Hepatocyte (in vitro differentiated cells): Measurements from ENCODE around the gene GLRX3. TPM values are rescaled to one million over a fixed set of nuclear protein-coding genes. Genes with fewer than 3 reads are reported as not detected.
A peak's percentile ranks its signal among the peaks of the same experiment; 100 is the strongest.

Source experiments
- DNase-seq: peaks from one replicate; pipeline ENCODE4 v3.0.0-alpha.2; 2016; ENCODE audit warnings: low spot score
- H2AFZ ChIP-seq: fragments of 200-600 bp; sonication (generic); 2 replicates; pipeline ENCODE4 v1.6.0; 2016; ENCODE audit warnings: antibody characterized with exemption, mild to moderate bottlenecking
- H3K27ac ChIP-seq: fragments of 200-600 bp; sonication (generic); 2 replicates; pipeline ENCODE4 v1.5.1; 2016; ENCODE audit warnings: mild to moderate bottlenecking
- H3K27me3 ChIP-seq: fragments of 200-600 bp; sonication (generic); 2 replicates; pipeline ENCODE4 v1.6.1; 2016
- H3K36me3 ChIP-seq: fragments of 200-600 bp; sonication (generic); replicated peaks from 2 replicates; pipeline ENCODE4 v1.5.1; 2016; ENCODE audit warnings: low read depth; ENCODE audit not compliant: insufficient read depth
- H3K4me1 ChIP-seq: fragments of 200-600 bp; sonication (generic); 2 replicates; pipeline ENCODE4 v1.5.1; 2016; ENCODE audit warnings: mild to moderate bottlenecking, moderate library complexity; ENCODE audit not compliant: insufficient read depth
- H3K4me2 ChIP-seq: fragments of 200-600 bp; sonication (generic); 2 replicates; pipeline ENCODE4 v1.6.0; 2016
- H3K4me3 ChIP-seq: fragments of 200-600 bp; sonication (generic); 2 replicates; pipeline ENCODE4 v1.5.1; 2016; ENCODE audit warnings: mild to moderate bottlenecking
- H3K79me2 ChIP-seq: fragments of 200-600 bp; sonication (generic); 2 replicates; pipeline ENCODE4 v1.6.0; 2017; ENCODE audit warnings: mild to moderate bottlenecking
- H3K9me2 ChIP-seq: fragments of 200-600 bp; sonication (generic); replicated peaks from 2 replicates; pipeline ENCODE4 v1.6.0; 2017; ENCODE audit warnings: mild to moderate bottlenecking; ENCODE audit not compliant: insufficient read depth
- H3K9me3 ChIP-seq: fragments of 200-600 bp; sonication (generic); 2 replicates; pipeline ENCODE4 v1.5.1; 2016; ENCODE audit warnings: low read depth, mild to moderate bottlenecking
- H4K20me1 ChIP-seq: fragments of 200-600 bp; sonication (generic); 2 replicates; pipeline ENCODE4 v1.6.0; 2016; ENCODE audit warnings: mild to moderate bottlenecking; ENCODE audit not compliant: insufficient read depth, poor library complexity, severe bottlenecking
- CTCF ChIP-seq: fragments of 200-600 bp; sonication (generic); IDR thresholded peaks from 2 replicates; pipeline ENCODE4 v1.5.1; 2016; ENCODE audit warnings: antibody characterized with exemption, mild to moderate bottlenecking; ENCODE audit not compliant: poor library complexity
- EZH2 ChIP-seq: fragments of 200-600 bp; sonication (generic); IDR thresholded peaks from 2 replicates; pipeline ENCODE4 v1.6.1; 2016; ENCODE audit warnings: antibody characterized with exemption, mild to moderate bottlenecking, borderline replicate concordance
- EZH2phosphoT487 ChIP-seq: fragments of 200-600 bp; sonication (generic); IDR thresholded peaks from one replicate; pipeline ENCODE4 v1.6.1; 2018; ENCODE audit warnings: antibody characterized with exemption, mild to moderate bottlenecking, low read depth, moderate library complexity; ENCODE audit not compliant: unreplicated experiment, severe bottlenecking
- WGBS: methylation state at CpG from one replicate; pipeline ENCODE4 v1.1.6; 2016; ENCODE audit warnings: low lambda C conversion rate; ENCODE audit errors: missing lambda C conversion rate; 5-methylcytosine and 5-hydroxymethylcytosine counted together
- polyA plus RNA-seq: library from polyadenylated mRNA; unstranded; fragments of >200 nt; fragmentation: Nextera tagmentation; extraction: Ambion mirVana; gene quantifications from 2 replicates; pipeline ENCODE4 v1.2.1, GENCODE V29; 2016
- total RNA-seq: library from RNA; depleted of rRNA; stranded (reverse); fragments of >200 nt; gene quantifications from 2 replicates; pipeline ENCODE4 v1.2.3, GENCODE V29; 2014

The GLRX3 gene
- total and polyA plus RNA-seq, 2 experiments from 2014 or later: 90.6 to 100 TPM

- H3K9me2 ChIP-seq: no peaks in the 10 kb centered on the region
- H3K4me1 ChIP-seq: peaks cover 5% of the 10 kb centered on the region
- H3K9me3 ChIP-seq: no peaks in the 10 kb centered on the region
- H4K20me1 ChIP-seq: no peaks in the 10 kb centered on the region
- peak overlapping the region; percentile 6 for H3K4me3 ChIP-seq
- WGBS: 75% methylated on average over 6 of the region's 6 CpGs
- DNase-seq: no peak
- H3K27me3 ChIP-seq: no peaks in the 10 kb centered on the region
- H2AFZ ChIP-seq: no peak overlapping the region
- no peak overlapping the region for H3K27ac ChIP-seq
- H3K4me2 ChIP-seq: peak overlapping the region; percentile 88
- peaks cover 20% of the 10 kb centered on the region for H3K79me2 ChIP-seq
- TF ChIP-seq CTCF (no peak), EZH2phosphoT487 (no peak), EZH2 (no peak)
- H3K36me3 ChIP-seq: no peaks in the 10 kb centered on the region
Observed at GRCh38 chr10:130108934-130109604, 27.1 kb upstream of the GLRX3 start.

- 2% methylated on average over 9 of the region's 9 CpGs for WGBS
Observed at GRCh38 chr10:130109796-130110245, 26.4 kb upstream of the GLRX3 start.

GRCh38 chr10:130110246-130111112 lies 25.7 kb upstream of the GLRX3 start, which contains the start of gene C10orf143:
Gene C10orf143, minus strand, starts transcription at chr10:130110830. Its CDS starts 58 bp downstream, at chr10:130110772.
- Histone ChIP-seq H3K9me2 (no peaks in the 10 kb centered on the region), H3K4me1 (peaks cover 5% of the 10 kb centered on the region), H3K27ac (peak within 1 kb of the TSS; percentile 94), H3K4me2 (peak within 1 kb of the TSS; percentile 90), H3K4me3 (peak within 1 kb of the TSS; percentile 60), H3K27me3 (no peaks in the 10 kb centered on the region), H4K20me1 (no peaks in the 10 kb centered on the region), H3K9me3 (no peaks in the 10 kb centered on the region), H2AFZ (peak within 1 kb of the TSS; percentile 95), H3K79me2 (peaks cover 20% of the 10 kb centered on the region), H3K36me3 (no peaks in the 10 kb centered on the region)
- TF ChIP-seq EZH2: no peak
- TF ChIP-seq CTCF: no peak
- no peak for TF ChIP-seq EZH2phosphoT487
- WGBS: under 1% methylated on average over 54 of the region's 71 CpGs
- peak; percentile 98 for DNase-seq

More at GRCh38 chr10:130109796-130110245, 26.4 kb upstream of the GLRX3 start:
- Histone ChIP-seq H3K4me1 (peaks cover 5% of the 10 kb centered on the region), H3K27ac (peak overlapping the region; percentile 94), H3K4me2 (peak overlapping the region; percentile 88), H4K20me1 (no peaks in the 10 kb centered on the region), H3K36me3 (no peaks in the 10 kb centered on the region), H3K79me2 (peaks cover 20% of the 10 kb centered on the region), H3K4me3 (peak overlapping the region; percentile 46), H3K9me2 (no peaks in the 10 kb centered on the region), H2AFZ (peak overlapping the region; percentile 92), H3K9me3 (no peaks in the 10 kb centered on the region), H3K27me3 (no peaks in the 10 kb centered on the region)
- peak; percentile 89 for DNase-seq
- TF ChIP-seq EZH2: no peak
- TF ChIP-seq EZH2phosphoT487: no peak
- peak; percentile 74 for TF ChIP-seq CTCF
